Posterior vena cava (tissue), 2 donors: Measurements from ENCODE around the gene NAGS. TPM values are rescaled to one million over a fixed set of nuclear protein-coding genes. Genes with fewer than 3 reads are reported as not detected.
A peak's percentile ranks its signal among the peaks of the same experiment; 100 is the strongest.
"Not testable (repeated sequence)": the region's sequence is repeated elsewhere in the genome, so short reads cannot be mapped to it uniquely, and the experiment has no call there.

Experiments
- DNase-seq: peaks from one replicate; pipeline ENCODE4 v3.0.0-alpha.2; 2020; ENCODE audit warnings: low spot score
- intact Hi-C, 2 donors: fragments of 100-400 bp; cut with DNase I; formaldehyde crosslinking; loops; one replicate each; pipeline versions ENCODE4 v1.14.1 to v1.14.2; 2022 to 2023
- long read RNA-seq, 2 donors: library from polyadenylated mRNA; unstranded; transcript quantifications; one replicate each; pipeline ENCODE4 v2.0.0, GENCODE V29; 2020 to 2021
- total RNA-seq, 2 donors: library from RNA; stranded (reverse); fragmentation: NEBNext Ultra II Directional; extraction: Animal tissue kit (Norgen Biotek cat#: 25700); gene quantifications; one replicate each; pipeline ENCODE4 v1.2.1, GENCODE V29; 2021
- donor health status: DM: yes; HTN: yes; CAD: no.
- donor health status: DM: yes; HTN: yes; CAD: no.

NAGS gene, protein sequence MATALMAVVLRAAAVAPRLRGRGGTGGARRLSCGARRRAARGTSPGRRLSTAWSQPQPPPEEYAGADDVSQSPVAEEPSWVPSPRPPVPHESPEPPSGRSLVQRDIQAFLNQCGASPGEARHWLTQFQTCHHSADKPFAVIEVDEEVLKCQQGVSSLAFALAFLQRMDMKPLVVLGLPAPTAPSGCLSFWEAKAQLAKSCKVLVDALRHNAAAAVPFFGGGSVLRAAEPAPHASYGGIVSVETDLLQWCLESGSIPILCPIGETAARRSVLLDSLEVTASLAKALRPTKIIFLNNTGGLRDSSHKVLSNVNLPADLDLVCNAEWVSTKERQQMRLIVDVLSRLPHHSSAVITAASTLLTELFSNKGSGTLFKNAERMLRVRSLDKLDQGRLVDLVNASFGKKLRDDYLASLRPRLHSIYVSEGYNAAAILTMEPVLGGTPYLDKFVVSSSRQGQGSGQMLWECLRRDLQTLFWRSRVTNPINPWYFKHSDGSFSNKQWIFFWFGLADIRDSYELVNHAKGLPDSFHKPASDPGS
- 1 to 10 TPM in 1 of 2 donors, under 1 TPM in 1; 0.86 to 1.2 TPM for total RNA-seq
- long read RNA-seq, donor 1, partial matches to known transcripts, result 1 of 1 reads
- long read RNA-seq, donor 1, other reads (novel, unspliced or antisense), result 0 of 1 reads
- long read RNA-seq, donor 2, partial matches to known transcripts, result 2 of 3 reads
- long read RNA-seq, donor 2, other reads (novel, unspliced or antisense), result 1 of 3 reads

DNA sequence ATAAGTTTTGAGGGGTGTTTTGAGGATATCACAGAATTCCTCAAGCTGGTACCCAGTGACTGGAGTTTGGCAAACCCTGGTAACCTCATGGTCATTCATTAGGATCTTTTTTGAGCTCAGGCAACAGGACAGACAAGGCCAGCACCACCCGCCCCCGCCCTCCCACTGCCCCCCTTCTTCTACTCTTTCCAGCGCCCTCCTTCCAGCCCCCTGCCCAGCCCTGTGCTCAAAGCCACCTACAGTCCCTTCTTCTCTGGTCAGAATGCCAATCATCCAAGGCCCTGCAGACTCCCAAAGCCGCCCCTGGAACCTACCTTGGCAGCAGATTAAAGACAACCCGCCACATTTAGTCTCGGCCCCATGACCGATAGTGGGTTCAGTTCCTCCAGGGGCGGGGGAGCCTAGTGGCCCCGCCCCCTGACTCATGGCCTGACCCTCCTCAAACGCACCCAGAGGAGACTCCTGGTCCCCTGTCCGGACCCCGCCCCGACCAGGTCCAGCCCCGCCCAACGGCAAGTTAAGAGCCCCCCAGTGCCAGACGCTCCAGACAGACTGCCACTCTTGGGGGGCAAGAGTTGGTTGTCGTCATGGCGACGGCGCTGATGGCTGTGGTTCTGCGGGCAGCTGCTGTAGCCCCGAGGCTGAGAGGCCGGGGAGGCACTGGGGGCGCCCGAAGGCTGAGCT is at the start of gene NAGS:
Gene NAGS, plus strand, starts transcription at position 546 of the 684 bp plus-strand sequence. Its CDS starts 42 bp downstream, at position 588.
- peak; percentile 83 for DNase-seq
- intact Hi-C loops, result no loop called here

DNA sequence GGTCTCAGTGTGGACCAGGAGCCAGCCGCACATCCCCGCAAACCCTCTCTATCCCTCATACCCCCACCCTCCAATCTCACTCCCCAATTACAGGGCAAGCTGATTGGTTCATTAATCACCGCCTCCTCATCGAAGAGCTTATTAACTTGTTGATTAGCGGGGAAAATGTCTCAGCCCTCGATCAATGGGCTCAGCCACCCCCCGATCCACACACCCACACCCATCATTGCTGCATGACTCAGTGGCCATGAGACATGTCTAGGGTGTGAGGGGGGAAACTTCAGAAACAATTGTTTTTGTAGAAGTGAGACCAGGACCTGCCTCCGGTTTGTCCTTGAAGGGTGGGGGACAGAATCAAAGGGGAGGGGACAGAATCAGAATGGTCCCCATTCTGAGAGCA is 48.2 kb upstream of the NAGS start:
- DNase-seq, result no peak

DNA sequence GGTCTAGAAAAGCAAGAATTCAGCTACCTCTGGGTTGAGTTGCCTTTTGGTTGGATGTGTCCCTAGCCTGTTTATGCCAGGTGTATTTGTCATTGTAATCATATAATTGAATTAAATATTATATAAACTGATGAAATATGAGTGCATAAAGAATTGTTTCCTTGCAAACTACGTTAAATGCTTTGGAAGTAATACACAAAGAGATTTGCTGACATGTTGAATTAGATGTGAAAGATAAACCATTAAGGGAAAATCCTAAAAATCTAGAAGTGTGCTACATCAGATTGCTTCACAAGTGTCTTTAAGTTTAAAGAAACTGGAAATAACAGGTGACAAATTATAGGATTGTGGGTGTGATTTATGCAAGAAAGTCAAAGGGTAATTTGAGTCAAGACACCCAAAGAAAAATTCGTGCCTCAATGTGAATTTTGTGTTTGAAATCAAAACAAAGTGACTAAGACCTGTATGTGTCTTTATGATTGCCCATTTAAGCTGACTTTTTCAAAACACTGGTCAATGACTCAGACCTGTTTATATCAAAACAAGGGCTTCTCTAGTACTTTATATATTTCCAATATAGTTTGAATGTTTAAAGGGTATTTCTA is 45.6 kb upstream of the NAGS start:
- DNase-seq, result no peak
- intact Hi-C loops, result no loop called here

More for the DNA sequence above, 48.2 kb upstream of the NAGS start:
- intact Hi-C loops, result no loop called here

DNA sequence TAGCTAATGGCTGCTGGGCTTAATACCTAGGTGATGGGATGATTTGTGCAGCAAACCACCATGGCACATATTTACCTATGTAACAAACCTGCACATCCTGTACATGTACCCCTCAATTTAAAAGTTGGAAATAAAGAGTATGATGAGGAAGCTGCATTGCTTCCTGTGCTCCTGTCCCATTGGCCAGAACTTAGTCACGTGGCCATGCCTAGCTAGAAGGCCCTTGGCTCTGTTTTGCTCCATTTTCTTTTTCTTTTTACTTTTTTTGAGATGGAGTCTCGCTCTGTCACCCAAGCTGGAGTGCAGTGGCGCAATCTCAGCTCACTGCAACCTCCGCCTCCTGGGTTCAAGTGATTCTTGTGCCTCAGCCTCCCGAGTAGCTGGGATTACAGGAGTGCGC is 43.1 kb upstream of the NAGS start:
- intact Hi-C loops, DNase-seq: not testable (repeated sequence)

DNA sequence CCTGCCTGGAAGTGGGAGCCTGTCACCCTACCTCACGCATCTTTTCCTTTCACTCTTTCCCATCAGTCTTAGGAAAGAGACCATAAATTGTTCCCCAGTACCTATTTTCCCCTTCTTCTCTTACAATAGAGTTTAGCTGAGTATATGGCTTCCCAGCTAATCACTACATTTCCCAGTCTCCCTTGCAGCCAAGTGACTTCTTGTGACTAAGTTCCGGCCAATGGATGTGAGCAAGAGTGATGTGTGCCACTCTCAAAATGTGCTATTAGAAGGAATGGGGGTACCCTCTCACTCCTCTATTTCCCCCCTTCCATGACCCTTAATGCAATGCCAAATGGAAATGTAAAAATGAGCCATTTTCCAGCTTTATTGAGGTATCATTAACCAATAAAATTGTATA is 42.5 kb upstream of the NAGS start:
- intact Hi-C loops, result no loop called here
- no peak for DNase-seq

DNA sequence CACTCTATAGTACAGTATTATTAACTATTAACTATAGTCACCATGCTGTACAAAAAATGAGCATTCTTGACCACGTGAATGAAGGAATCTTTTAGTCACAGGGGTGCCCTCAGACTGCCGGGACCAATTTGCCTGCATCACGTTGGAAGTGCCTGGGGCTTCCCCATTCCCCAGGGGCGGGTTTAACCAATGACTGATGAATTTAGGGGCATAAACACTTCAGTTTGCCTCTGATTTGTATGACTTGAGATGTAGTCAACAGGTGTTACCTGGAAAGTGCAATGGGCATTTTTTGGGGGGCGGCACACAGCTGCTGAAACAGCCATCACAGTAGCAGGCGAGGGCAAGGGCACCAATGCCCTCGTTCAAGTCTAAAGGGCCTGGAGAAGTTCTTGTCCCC is 41.9 kb upstream of the NAGS start:
- intact Hi-C loops, result no loop called here
- DNase-seq, result peak; percentile 26

DNA sequence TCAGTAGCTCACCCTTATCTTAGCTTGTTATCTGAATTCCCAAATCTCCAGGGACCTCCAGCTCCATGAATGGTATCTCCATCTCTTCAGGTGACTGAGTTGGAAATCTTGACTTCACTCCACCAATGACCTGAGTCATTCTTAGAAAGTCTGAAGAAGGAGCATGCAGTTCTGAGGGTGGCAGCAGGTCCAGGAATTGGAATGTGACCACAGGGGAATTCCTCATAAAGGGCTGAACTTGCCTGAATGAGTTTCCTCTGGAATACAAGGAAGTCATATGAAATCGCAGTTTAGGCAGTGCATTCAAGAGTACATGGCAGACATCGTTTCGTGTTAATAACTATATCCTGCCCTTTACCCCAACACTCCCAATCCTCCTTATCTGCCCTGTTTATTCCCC is 38.1 kb upstream of the NAGS start:
- intact Hi-C loops, result no loop called here
- DNase-seq, result no peak

DNA sequence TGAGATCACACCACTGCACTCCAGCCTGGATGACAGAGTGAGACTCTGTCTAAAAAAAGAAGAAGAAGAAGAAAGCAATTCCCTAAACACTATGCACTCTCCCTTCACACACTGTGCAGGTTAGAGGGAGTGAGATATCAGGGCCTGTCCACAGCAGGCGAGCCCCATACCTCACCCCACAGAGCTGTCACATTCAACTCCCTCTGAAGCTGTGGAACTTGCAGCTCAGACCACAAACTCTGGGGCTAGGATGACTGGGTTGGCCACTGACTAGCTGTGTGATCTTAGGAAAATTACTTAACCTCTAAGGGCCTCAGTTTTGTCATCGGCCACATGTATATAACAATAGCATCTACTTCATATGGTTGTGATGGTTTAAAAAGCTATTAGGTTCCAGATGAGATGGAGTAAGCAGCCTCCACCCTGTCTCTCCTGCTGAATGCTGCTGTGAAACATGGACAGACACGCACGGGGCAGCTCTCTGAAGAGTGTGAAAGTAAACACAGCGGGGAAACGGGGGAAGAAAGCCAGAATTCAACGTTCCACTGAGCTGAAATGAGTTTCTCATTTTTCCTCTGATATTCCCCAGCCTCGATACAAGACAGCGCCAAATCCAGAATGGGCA is 37.1 kb upstream of the NAGS start:
- peak; percentile 31 for DNase-seq
- intact Hi-C loops, result no loop called here

DNA sequence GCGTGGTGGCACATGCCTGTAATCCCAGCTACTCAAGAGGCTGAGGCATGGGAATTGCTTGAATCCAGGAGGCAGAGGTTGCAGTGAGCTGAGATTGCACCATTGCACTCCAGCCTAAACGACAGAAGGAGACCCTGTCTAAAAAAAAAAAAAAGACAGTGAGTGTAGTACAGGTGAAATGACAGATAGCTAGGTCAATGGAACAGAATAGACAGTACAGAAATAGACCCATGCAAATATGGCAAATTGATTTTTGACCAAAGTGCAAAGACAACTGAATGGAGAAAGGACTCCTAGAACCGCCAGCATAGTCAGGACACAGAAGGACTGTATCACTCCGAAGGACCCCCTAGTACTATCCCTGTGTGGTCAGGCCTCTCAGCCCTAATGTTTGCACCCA is 34.1 kb upstream of the NAGS start:
- intact Hi-C loops, result no loop called here
- DNase-seq, result peak; percentile 7

DNA sequence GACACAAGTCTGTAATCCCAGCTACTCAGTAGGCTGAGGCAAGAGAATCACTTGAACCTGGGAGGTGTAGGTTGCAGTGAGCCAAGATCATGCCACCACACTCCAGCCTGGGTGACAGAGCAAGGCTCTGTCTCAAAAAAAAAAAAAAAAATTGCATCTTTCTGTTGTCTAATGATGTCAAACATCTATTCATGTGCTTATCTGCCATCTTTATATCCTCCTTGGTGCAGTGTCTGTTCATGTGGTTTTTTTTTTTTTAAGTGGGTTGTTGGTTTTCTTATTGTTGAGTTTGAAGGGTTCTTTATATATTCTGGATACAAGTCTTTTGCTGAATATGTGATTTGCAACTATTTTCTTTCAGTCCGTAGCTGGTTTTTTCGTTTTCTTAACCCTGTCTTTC is 33.0 kb upstream of the NAGS start:
- intact Hi-C loops, DNase-seq: not testable (repeated sequence)

DNA sequence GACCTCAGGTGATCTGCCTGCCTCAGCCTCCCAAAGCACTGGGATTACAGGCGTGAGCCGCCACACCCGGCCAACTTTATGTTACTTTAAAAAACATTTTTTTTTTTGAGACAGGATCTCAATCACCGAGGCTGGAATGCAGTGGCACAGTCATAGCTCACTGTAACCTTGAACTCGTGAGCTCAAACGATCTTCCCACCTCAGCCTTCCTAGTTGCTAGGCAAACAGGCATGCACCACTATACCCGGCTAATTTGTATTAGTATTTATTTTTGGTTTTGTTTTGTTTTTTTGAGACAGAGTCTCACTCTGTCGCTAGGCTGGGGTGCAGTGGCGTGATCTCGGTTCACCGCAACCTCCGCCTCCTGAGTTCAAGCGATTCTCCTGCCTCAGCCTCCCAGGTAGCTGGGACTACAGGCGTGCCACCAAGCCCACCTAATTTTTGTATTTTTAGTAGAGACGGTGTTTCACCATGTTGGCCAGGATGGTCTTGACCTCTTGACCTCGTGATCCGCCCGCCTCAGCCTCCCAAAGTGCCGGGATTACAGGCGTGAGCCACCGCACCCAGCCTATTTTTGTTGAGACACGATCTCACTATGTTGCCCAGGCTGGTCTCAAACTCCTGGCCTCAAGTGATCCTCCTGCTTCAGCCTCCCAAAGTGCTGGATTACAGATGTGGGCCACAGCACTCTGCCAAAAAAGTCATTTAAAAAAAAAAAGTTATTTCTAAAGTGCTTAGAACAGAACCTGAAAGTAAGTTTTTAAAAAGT is 31.8 kb upstream of the NAGS start:
- intact Hi-C loops, result not testable (repeated sequence)
- DNase-seq, result peak; percentile 28

DNA sequence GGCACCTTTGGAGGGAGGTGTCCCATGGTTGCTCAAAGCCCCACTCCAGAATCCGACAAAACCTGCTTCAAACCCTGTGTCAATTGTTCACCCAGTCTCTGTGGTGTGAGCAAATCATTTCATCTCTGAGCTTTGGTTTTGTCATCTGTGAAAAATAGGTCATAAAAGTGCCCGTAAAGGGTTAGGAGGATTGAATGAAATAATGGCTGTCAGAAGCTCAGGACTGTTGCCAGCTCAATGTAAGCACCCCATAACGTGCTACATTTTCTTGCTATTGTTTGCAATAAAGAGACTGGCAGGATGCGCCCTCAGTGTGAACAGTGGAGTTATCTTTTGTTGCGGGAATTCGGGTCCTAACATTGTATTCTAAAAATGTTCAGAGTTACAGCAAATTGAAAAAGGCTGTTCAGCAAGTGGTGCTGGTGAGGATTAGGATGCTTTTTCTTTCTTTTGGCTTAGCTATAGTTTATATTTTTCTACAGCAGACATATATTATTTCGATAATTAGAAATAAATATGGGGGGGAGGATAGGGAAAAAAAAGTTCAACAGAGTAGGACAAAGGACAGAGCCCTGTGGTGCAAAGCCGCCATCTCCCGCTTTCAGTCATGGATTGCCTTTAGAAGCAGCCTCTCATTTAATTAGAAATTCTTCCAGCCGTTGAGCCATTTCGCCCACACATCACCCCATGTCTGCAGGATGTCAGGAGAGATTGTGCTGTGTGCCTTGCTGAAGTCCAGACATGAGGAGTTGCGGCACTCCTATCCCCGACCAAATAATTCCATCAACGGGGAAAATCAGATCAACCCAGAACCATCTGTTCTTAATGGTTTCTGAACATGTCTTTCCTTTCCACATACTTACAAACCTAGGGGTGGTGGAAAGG is 29.8 kb upstream of the NAGS start:
- intact Hi-C loops, result no loop called here
- peak; percentile 10 for DNase-seq

DNA sequence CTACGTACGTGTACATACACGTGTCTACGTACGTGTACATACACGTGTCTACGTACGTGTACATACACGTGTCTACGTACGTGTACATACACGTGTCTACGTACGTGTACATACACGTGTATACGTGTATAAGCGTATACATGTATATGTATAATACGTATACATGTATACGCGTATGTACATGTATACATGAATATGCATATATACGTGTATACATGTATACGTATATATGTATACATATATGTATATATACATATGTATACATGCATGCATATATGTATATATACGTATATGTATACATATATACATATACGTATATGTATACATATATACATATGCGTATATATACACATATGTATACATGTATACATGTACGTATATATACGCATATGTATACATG is 28.5 kb upstream of the NAGS start:
- DNase-seq, result no peak
- intact Hi-C loops, result no loop called here

DNA sequence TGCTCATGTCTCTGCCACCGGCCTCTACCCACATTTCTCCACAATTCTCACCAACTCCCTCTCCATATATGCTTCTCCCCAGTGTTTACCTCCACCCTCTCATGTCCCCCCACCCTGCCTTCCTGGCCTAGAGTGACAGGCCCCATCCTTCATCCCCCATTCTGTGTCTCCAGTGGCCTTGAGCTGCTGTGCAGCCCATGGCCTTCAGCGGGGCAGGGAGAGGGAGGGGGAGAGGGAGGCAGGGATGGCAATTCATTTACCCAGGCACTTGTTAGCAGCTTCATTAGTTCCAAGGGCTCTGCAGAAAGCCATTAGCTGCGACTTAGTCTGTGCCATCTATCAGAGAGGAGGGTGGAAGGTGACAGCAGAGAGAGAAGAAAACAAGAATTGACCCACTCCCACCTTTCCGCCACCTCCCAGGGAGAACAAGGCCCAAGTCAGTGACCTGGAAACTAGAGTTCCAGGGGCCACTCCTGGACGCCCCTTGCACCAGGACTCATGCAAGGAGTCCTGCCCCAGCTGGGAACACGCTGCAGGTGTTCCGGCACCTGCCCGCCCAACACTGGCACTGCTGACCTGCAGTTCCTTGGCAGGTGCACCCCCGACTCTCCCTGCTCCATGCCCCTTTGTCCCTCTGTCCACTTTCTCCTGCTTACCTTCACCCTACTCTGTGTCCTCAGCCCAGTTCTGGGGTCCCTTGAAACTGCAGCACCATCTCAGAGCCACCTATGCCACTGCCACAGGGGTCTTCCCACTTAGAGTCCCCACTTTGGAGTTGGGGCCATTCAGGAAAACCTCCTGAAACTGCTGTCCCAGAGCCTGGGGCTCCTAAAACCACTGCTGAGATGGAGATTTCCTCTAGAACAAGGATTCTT is 27.2 kb upstream of the NAGS start:
- peak; percentile 36 for DNase-seq
- intact Hi-C loops, result no loop called here

DNA sequence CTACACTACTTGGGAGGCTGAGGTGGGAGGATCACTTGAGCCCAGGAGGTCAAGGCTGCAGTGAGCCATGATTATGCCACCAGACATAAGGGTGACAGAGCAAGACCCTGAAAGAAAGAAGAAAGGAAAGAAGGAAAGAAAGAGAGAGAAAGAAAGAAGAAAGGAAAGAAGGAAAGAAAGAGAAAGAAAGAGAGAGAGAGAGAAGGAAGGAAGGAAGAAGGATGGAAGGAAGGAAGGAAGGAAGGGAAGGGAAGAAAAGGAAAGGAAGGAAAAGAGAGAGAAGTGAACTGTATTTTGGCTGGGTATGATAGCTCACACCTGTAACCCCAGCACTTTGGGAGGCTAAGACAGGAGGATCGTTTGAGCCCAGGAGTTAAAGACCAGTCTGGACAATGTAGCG is 26.3 kb upstream of the NAGS start:
- intact Hi-C loops, result no loop called here
- no peak for DNase-seq

DNA sequence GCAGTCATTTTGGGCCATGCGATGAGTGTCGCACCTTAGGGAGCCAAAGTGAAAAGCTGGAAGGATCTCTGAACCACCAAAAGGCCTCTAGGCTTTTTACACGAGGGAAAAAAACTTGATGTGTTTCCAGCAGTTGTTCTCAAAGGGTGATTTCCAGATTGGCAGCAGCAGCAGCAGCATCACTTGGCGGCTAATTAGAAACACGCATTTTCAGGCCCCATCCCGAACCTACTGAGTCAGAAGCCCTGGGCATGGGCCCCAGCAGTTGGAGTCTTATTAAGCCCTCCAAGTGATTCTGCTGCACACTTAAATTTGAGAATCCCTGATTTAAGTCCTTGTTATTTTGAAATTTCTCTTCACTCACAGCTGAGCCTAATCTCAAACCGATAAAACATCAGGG is 25.4 kb upstream of the NAGS start:
- DNase-seq, result no peak
- intact Hi-C loops, result no loop called here

DNA sequence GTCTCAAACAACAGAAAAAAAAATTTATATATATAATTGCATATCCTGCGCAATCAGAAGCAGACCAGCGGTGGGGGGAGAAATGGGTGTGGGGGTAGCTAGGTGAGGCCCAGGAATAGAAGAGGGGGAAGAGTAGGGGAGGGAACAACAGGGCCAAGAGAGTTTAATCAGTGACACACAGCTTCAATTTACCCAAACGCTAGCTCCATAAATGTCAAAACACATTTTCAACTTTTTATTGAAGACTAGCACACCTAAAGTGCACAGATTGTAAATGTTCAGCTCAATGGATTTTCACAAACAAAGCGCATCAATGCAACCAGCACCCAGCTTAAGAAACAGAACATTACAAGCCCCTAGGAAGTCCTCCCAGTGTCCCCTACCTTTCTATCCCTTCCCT is 24.8 kb upstream of the NAGS start:
- intact Hi-C loops, result no loop called here
- DNase-seq, result no peak
